Glutamatergic neuron (in vitro differentiated cells): ENCODE measurements around the gene N4BP2L2. TPM values are rescaled to one million over a fixed set of nuclear protein-coding genes. Genes with fewer than 3 reads are reported as not detected.

ENCODE experiments used
- DNase-seq: peaks from one replicate; pipeline ENCODE4 v3.0.0; 2022
- H3K27ac Mint-ChIP-seq: one replicate; pipeline ENCODE4 v1.8.0; 2020; ENCODE audit warnings: mild to moderate bottlenecking, mixed read lengths, inconsistent platforms; ENCODE audit not compliant: unreplicated experiment
- H3K27me3 Mint-ChIP-seq: one replicate; pipeline ENCODE4 v1.8.0; 2020; ENCODE audit warnings: mild to moderate bottlenecking, moderate library complexity, mixed read lengths, inconsistent platforms; ENCODE audit not compliant: unreplicated experiment
- H3K36me3 Mint-ChIP-seq: one replicate; pipeline ENCODE4 v1.8.0; 2020; ENCODE audit warnings: mild to moderate bottlenecking, mixed read lengths, inconsistent platforms; ENCODE audit not compliant: unreplicated experiment
- H3K4me1 Mint-ChIP-seq: one replicate; pipeline ENCODE4 v1.8.0; 2020; ENCODE audit warnings: mild to moderate bottlenecking, low read depth, mixed read lengths, inconsistent platforms; ENCODE audit not compliant: unreplicated experiment
- H3K4me3 Mint-ChIP-seq: one replicate; pipeline ENCODE4 v1.8.0; 2020; ENCODE audit warnings: mild to moderate bottlenecking, mixed read lengths, inconsistent platforms; ENCODE audit not compliant: unreplicated experiment
- H3K9me3 Mint-ChIP-seq: one replicate; pipeline ENCODE4 v1.8.0; 2020; ENCODE audit warnings: mild to moderate bottlenecking, moderate library complexity, mixed read lengths, inconsistent platforms; ENCODE audit not compliant: unreplicated experiment
- total RNA-seq: library from RNA; stranded (reverse); fragmentation: NEBNext Ultra II Directional; extraction: Animal tissue kit (Norgen Biotek cat#: 25700); gene quantifications from one replicate; pipeline ENCODE4 v1.2.1, GENCODE V29; 2021; ENCODE audit not compliant: unreplicated experiment
- TF ChIP-seq, protein P1 (sequence below): fragments of 200-600 bp; sonication (generic); IDR thresholded peaks from one replicate; pipeline ENCODE4 v1.5.0; 2021; ENCODE audit not compliant: partially characterized antibody, unreplicated experiment

Gene N4BP2L2
- total RNA-seq, 1 donor from 2014 or later: 129 TPM

GRCh38 chr13:32530841-32531253, 7.7 kb downstream of the N4BP2L2 start:
- H3K27ac Mint-ChIP-seq: no peak overlapping the region

DNA sequence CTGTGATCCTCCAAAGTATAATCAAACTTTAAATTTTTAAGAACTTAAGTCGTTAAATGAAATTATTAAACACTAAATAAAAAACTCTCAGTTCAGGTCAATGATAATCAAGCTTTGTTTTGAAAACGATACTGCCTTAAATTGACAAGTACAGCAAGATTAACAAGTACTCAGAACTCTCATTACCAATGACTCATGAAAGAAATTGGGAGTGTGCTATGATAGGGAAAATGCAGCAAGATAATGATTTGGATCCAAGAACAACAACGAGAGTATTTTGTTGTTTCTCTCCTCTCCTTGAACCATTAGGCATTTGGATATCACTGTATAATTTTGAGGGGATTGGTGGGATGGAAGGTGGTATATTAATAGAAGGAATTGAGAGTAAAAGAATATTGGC, 10.2 kb downstream of the N4BP2L2 start:
- Mint-ChIP-seq H3K9me3 (no peaks in the 10 kb centered on the region), H3K36me3 (no peaks in the 10 kb centered on the region), H3K27me3 (no peaks in the 10 kb centered on the region), H3K27ac (no peak overlapping the region), H3K4me1 (peaks cover 5% of the 10 kb centered on the region), H3K4me3 (no peak overlapping the region)
- TF ChIP-seq, protein P1, sequence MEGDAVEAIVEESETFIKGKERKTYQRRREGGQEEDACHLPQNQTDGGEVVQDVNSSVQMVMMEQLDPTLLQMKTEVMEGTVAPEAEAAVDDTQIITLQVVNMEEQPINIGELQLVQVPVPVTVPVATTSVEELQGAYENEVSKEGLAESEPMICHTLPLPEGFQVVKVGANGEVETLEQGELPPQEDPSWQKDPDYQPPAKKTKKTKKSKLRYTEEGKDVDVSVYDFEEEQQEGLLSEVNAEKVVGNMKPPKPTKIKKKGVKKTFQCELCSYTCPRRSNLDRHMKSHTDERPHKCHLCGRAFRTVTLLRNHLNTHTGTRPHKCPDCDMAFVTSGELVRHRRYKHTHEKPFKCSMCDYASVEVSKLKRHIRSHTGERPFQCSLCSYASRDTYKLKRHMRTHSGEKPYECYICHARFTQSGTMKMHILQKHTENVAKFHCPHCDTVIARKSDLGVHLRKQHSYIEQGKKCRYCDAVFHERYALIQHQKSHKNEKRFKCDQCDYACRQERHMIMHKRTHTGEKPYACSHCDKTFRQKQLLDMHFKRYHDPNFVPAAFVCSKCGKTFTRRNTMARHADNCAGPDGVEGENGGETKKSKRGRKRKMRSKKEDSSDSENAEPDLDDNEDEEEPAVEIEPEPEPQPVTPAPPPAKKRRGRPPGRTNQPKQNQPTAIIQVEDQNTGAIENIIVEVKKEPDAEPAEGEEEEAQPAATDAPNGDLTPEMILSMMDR: no peak
- DNase-seq: no peak

More at GRCh38 chr13:32530841-32531253, 7.7 kb downstream of the N4BP2L2 start:
- peaks cover 12% of the 10 kb centered on the region for H3K4me1 Mint-ChIP-seq
- H3K36me3 Mint-ChIP-seq: no peaks in the 10 kb centered on the region
- no peaks in the 10 kb centered on the region for H3K9me3 Mint-ChIP-seq
- peak overlapping the region; percentile 19 for H3K4me3 Mint-ChIP-seq
- no peak for DNase-seq
- no peaks in the 10 kb centered on the region for H3K27me3 Mint-ChIP-seq
- TF ChIP-seq, protein P1: no peak

DNA sequence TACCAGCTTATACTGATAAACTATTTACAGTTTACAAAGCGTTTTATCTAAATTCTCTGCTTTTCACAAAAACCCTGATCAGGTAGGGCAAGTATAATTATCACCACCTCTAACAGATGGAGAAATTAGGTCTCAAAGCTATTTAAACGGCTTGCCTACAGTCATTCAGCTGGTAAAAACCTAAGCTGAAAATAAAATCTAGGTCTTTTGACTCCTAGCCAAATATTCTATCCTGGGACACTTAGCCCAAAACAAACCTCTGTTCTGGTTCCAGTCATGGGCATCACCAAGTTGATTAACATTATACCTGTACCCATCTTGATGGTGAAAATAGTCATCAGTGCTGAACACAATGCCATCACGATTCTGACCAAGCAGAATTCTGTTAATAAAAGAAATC, 11.4 kb downstream of the N4BP2L2 start:
- TF ChIP-seq, protein P1: no peak
- no peak overlapping the region for H3K4me3 Mint-ChIP-seq
- H3K27ac Mint-ChIP-seq: no peak overlapping the region
- H3K36me3 Mint-ChIP-seq: no peaks in the 10 kb centered on the region
- peaks cover 5% of the 10 kb centered on the region for H3K4me1 Mint-ChIP-seq
- H3K9me3 Mint-ChIP-seq: no peaks in the 10 kb centered on the region
- H3K27me3 Mint-ChIP-seq: no peaks in the 10 kb centered on the region
- no peak for DNase-seq

DNA sequence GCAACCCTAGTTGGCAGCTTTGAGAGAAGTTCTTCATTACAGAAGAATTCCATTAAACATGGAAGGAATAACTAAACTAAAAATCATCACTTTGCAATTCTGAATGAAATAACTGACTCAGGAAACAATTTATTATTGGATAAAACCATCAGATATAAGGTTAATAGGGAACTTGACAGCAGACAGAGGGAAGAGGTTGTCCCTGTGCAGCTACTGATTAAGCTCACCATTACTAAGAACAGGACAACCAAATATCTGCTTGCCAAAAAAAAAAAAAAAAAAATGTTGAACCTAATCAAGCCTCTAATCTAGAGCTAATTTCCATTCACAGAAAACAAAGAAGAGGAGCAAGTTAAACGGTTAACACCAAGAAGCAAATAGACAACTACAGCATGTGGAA, 12.8 kb downstream of the N4BP2L2 start:
- Mint-ChIP-seq H3K27ac (no peak overlapping the region), H3K36me3 (no peaks in the 10 kb centered on the region), H3K9me3 (no peaks in the 10 kb centered on the region), H3K4me3 (no peak overlapping the region), H3K27me3 (no peaks in the 10 kb centered on the region), H3K4me1 (no peaks in the 10 kb centered on the region)
- no peak for DNase-seq
- TF ChIP-seq, protein P1: no peak

DNA sequence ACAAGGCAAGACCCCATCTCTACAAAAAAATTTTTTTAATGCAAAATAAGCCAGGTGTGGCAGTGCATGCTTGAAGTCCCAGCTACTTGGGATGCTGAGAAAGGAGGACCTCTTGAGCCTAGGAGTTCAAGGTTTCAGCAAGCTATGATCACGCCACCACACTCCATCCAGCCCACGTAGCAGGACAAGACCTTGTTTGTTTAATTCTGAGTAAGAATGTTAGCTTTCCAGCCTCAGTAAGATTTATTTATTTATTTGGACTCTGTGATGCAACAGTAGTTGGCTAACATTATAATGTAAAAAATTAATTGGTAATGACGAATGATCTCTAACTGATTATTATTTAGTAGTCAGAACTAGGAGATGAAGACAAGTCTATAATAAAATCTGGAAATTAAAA, 23.3 kb downstream of the N4BP2L2 start:
- Mint-ChIP-seq H3K36me3 (peaks cover 4% of the 10 kb centered on the region), H3K9me3 (no peaks in the 10 kb centered on the region), H3K4me3 (no peak overlapping the region), H3K27me3 (peaks cover 3% of the 10 kb centered on the region), H3K27ac (no peak overlapping the region), H3K4me1 (no peaks in the 10 kb centered on the region)
- TF ChIP-seq, protein P1: no peak
- no peak for DNase-seq
